GM19240 (cell line): Measurements from ENCODE around the gene PRAMEF9.
"Not testable (repeated sequence)": the region's sequence is repeated elsewhere in the genome, so short reads cannot be mapped to it uniquely, and the experiment has no call there.

Experiments
- DNase-seq: peaks from one replicate; pipeline ENCODE4 v3.0.0; 2011; ENCODE audit warnings: low spot score; ENCODE audit not compliant: insufficient read length

Gene PRAMEF9

DNA sequence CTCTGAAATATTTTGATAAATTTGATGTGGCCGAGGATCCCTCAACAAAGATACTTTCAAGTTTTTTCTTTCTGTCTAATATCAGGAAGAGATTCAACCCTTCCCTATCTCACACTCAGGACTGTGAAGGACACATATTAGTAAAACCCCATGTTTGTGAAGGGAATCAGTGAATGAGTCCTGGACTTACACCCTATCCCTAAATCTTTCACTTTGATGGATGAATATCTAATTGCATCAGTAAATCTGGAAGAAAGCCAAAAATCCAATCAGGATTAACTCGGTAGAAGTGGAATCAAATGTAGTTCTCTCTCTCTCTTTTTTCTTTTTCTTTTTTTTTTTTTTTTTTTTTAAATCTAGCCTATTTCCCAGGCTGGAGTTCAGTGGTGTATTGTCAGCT is at the start of gene PRAMEF9:
PRAMEF9 (plus strand) TSS at position 301 of the 400 bp plus-strand sequence. CDS start 3,433 bp downstream, outside the sequence.
- DNase-seq: not testable (repeated sequence)

DNA sequence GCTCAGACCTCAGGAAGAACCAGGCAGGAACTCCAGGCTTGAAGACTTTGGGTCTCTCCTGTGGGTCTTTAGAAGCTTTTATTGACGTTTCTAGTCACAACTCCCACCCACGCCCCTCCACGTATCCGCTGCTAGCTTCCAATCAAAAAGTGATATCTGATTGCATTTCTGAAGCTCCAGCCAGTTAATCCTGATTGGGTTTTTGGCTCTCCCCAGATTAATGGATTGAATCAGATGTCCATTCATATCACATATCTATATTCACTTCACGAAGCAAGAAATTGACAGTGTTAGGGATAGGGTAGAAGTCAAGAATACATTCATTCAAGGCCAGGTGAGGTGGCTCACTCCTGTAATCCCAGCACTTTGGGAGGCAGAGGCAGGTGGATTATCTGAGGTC is 15.7 kb upstream of the PRAMEF9 start, which contains the start of gene PRAMEF26:
PRAMEF26 (minus strand) TSS at position 101 of the 400 bp plus-strand sequence. CDS start 2,914 bp downstream, outside the sequence.
- DNase-seq: not testable (repeated sequence)

- DNase-seq: not testable (repeated sequence)
These were observed 6.1 kb upstream of the PRAMEF9 start, which contains the start of gene HNRNPCL4 for GRCh38 chr1:13165531-13165930. Gene HNRNPCL4 (minus strand): TSS chr1:13165631. CDS start chr1:13165467, 164 bp downstream.

- DNase-seq: not testable (repeated sequence)
These were observed 29.7 kb downstream of the PRAMEF9 start, which contains the start of gene PRAMEF13 for GRCh38 chr1:13201309-13201708. Gene PRAMEF13 (minus strand): TSS chr1:13201409. CDS start chr1:13199589, 1,820 bp downstream.

DNA sequence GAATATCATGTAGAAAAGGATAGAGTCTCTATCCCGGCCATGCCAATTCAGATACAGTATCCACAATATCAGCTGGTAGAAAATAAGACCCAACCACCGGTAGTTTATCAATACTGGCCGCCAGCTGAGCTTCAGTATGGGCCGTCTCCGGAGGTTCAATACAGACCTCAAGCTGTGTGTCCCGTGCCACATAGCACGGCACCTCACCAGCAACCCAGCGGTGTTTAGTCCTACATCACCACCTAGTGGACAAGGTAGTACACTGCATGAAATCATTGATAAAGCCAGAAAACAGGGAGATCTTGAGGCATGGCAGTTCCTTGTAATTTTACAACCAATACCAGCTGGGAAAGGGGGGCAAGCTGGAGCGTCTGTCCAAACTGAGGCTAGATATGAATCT is 37.1 kb downstream of the PRAMEF9 start:
- DNase-seq: not testable (repeated sequence)

- not testable (repeated sequence) for DNase-seq
These were observed 45.0 kb downstream of the PRAMEF9 start for GRCh38 chr1:13216619-13217018.

DNA sequence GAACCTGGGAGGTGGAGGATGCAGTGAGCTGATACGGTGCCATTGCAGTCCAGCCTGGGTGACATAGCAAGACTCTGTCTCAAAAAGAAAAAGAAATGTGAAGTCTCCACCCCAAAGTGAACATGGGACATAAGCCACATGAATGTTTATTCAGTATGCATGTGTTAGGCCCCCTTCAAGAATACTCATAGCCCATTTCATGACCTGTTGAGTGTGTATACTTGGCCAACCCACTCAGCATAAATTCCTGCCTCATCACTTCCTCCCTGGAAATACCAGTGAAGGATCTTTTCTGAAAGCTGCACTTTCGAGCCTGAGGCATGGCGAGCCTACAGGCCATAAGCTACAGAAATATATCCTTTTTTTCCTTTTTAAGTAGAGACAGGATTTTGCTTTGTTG is 47.6 kb downstream of the PRAMEF9 start:
- DNase-seq: not testable (repeated sequence)

- not testable (repeated sequence) for DNase-seq
These were observed 51.1 kb downstream of the PRAMEF9 start for GRCh38 chr1:13222788-13223187.

DNA sequence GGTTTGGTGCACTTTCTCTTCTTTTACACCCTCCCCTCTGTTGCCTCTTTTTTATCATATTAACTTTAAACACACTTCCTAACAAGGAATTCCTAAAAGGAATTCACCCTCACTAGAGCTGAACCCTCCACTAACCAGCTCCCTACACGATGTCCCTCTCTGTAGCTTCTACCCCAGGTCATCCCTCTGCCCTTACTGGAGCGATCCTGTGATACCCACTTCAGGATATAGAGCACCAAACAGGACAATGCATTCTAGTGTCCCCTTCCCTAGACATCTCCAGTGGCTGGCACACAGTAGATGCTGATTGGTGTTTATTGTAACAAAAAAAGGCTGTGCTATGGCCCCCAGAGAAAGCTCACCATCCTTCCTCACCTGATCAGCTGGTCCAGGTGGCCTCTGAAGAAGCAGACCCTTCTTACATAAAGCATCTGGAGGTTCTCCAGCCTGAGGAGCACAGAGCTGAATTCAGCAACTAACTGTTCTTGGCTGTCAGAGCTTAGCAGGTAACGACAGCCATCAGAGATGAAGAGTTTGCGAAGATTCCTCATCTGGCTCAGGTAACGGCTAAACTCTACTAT is 52.9 kb downstream of the PRAMEF9 start:
- DNase-seq: no peak

- not testable (repeated sequence) for DNase-seq
These were observed 54.1 kb downstream of the PRAMEF9 start, which contains the start of gene PRAMEF18 for GRCh38 chr1:13225675-13226204. Gene PRAMEF18 (minus strand): TSS chr1:13226154. CDS start chr1:13226106, 48 bp downstream.

DNA sequence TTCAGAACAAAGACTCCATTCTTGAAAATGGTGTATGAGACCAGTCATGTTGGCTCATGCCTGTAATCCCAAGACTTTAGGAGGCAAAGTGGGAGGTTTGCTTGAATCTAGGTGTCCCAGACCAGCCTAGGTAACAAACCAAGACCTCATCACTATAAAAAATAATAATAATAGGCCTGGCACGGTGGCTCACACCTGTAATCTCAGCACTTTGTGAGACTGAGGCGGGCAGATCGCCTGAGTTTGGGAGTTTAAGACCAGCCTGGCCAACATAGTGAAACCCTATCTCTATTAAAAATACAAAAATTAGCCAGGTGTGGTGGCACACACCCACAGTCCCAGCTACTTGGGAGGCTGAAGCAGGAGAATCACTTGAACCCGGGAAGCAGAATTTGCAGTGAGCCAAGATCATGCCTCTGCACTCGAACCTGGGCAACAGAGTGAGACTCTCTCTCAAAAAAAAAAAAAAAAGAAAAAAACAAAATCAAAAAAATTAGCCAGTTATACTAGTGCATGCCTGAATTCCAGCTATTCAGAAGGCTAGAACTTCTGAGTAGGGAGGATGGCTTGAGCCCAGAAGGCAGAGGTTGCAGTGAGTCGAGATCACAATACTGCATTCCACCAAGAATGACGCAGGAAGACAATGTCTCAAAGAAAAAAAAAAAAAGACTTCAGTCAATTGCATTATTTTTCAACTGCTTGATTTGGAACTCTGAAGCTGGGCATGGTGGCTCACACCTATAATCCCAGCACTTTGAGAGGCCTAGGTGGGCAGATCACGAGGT is 55.8 kb downstream of the PRAMEF9 start:
- DNase-seq: not testable (repeated sequence)

DNA sequence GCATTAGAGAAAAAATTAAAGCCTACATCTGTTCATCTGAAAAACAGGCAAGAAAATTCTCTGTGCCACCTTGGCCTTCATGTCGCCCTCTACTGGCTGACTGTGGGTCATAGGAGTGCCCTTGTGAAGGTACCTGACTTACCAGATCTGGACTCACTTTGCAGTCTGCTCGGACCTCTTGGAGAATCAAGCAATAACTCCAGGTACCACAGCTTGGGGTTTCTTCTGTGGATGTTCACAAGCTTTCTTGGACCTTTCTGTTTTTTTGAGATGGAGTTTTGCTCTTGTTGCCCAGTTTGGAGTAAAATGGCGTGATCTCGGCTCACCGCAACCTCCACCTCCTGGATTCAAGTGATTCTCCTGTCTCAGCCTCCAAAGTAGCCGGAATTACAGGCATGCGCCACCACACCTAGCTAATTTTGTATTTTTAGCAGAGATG is 56.7 kb downstream of the PRAMEF9 start:
- no peak for DNase-seq
